ENCODE results near the gene ARHGEF40. TPM values are rescaled to one million over a fixed set of nuclear protein-coding genes. Genes with fewer than 3 reads are reported as not detected.
"Not testable (repeated sequence)": the region's sequence is repeated elsewhere in the genome, so short reads cannot be mapped to it uniquely, and the experiment has no call there.

The ARHGEF40 gene
- polyA plus RNA-seq, 6 donors from 2014 or later, result 0.07 to 0.99 (median 0.27) TPM; not detected in 1

DNA sequence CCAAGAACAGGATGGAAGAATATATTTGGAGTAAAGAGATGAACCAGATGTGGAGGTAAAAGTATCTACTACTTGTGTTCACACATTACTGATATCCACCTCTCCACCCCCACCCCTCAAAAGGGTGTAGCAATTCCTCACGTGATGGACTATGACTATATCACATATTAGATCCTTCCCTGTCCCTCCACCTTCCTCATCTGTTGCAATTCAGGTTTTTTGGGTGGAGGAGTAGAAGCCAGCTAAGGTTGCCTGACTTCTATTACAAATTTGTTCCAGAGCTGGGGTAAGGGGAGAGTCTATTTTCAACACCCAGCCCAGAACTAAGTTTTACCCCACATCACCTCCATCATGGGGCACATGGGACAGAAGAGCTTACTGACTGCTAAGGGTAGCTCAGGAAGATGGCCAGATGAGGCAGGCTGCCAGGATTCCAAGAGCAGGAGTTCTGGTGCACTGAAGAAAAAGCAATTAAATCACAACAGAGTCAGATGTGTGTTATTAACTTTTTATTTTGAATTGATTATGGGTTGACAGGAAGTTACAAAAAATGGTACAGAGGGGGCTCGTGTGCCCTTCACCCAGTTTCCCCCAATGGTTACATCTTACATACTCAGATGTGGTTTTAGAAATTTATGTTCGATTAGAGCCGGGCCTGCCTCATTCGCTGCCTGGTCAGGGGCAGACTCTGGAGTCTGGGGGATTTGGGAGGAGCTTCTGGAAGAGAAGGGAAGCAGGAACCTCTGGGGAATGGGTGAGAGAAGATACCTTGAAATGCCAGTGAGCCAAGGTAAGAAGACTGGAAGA, 37.6 kb upstream of the ARHGEF40 start:
- Mint-ChIP-seq H3K4me3 (no peak overlapping the region), H3K9me3 (no peaks in the 10 kb centered on the region), H3K27ac (no peak overlapping the region), H3K36me3 (no peaks in the 10 kb centered on the region), H3K27me3 (peaks cover 0 to 32% (median 29%) of the 10 kb centered on the region in 3 donors), H3K4me1 (no peaks in the 10 kb centered on the region)
- DNase-seq (no peak), ATAC-seq (ENCODE audit: low read depth in 2 of 2) (no peak)

GRCh38 chr14:21033133-21033698, 36.9 kb upstream of the ARHGEF40 start:
- ATAC-seq (ENCODE audit: low read depth in 2 of 2), result no peak
- H3K4me3 Mint-ChIP-seq, result no peak overlapping the region
- peaks cover 0 to 32% (median 29%) of the 10 kb centered on the region in 3 donors for H3K27me3 Mint-ChIP-seq
- H3K36me3 Mint-ChIP-seq, result no peaks in the 10 kb centered on the region
- H3K9me3 Mint-ChIP-seq, result no peaks in the 10 kb centered on the region
- no peak for DNase-seq
- H3K27ac Mint-ChIP-seq, result no peak overlapping the region
- H3K4me1 Mint-ChIP-seq, result no peaks in the 10 kb centered on the region

GRCh38 chr14:21034707-21035106, 35.4 kb upstream of the ARHGEF40 start, which contains the start of gene RNASE13:
RNASE13 (minus strand) TSS chr14:21034807; CDS start chr14:21034288, 519 bp downstream.
- H3K36me3 Mint-ChIP-seq, result no peaks in the 10 kb centered on the region

GRCh38 chr14:21036751-21037150, 33.4 kb upstream of the ARHGEF40 start:
- H3K9me3 Mint-ChIP-seq, result no peaks in the 10 kb centered on the region
- ATAC-seq (ENCODE audit: low read depth in 2 of 2) (no peak), DNase-seq (no peak)
- no peaks in the 10 kb centered on the region for H3K36me3 Mint-ChIP-seq
- H3K4me3 Mint-ChIP-seq, result no peak overlapping the region
- H3K27me3 Mint-ChIP-seq, result peaks cover 4 to 25% (median 24%) of the 10 kb centered on the region in 3 donors
- H3K4me1 Mint-ChIP-seq, result no peaks in the 10 kb centered on the region
- H3K27ac Mint-ChIP-seq, result peak overlapping the region in 1 of 6 donors; percentile 54

More at GRCh38 chr14:21034707-21035106, 35.4 kb upstream of the ARHGEF40 start, which contains the start of gene RNASE13:
- ATAC-seq (ENCODE audit: low read depth in 2 of 2) (no peak), DNase-seq (no peak)
- H3K9me3 Mint-ChIP-seq, result no peaks in the 10 kb centered on the region
- H3K27me3 Mint-ChIP-seq, result peaks cover 0 to 32% (median 29%) of the 10 kb centered on the region in 3 donors
- peak within 1 kb of the TSS in 2 of 6 donors; percentile 40 for H3K27ac Mint-ChIP-seq
- H3K4me1 Mint-ChIP-seq, result no peaks in the 10 kb centered on the region
- H3K4me3 Mint-ChIP-seq, result peak within 1 kb of the TSS in 1 of 8 donors; percentile 42

- H3K4me3 Mint-ChIP-seq, result no peak overlapping the region
- H3K9me3 Mint-ChIP-seq, result no peaks in the 10 kb centered on the region
- peaks cover 4 to 29% (median 25%) of the 10 kb centered on the region in 3 donors for H3K27me3 Mint-ChIP-seq
- H3K4me1 Mint-ChIP-seq, result no peaks in the 10 kb centered on the region
- DNase-seq, result no peak
- peak overlapping the region in 1 of 6 donors; percentile 54 for H3K27ac Mint-ChIP-seq
- no peaks in the 10 kb centered on the region for H3K36me3 Mint-ChIP-seq
- ATAC-seq (ENCODE audit: low read depth in 2 of 2), result no peak
Measured at GRCh38 chr14:21037156-21037555, 32.9 kb upstream of the ARHGEF40 start.

DNA sequence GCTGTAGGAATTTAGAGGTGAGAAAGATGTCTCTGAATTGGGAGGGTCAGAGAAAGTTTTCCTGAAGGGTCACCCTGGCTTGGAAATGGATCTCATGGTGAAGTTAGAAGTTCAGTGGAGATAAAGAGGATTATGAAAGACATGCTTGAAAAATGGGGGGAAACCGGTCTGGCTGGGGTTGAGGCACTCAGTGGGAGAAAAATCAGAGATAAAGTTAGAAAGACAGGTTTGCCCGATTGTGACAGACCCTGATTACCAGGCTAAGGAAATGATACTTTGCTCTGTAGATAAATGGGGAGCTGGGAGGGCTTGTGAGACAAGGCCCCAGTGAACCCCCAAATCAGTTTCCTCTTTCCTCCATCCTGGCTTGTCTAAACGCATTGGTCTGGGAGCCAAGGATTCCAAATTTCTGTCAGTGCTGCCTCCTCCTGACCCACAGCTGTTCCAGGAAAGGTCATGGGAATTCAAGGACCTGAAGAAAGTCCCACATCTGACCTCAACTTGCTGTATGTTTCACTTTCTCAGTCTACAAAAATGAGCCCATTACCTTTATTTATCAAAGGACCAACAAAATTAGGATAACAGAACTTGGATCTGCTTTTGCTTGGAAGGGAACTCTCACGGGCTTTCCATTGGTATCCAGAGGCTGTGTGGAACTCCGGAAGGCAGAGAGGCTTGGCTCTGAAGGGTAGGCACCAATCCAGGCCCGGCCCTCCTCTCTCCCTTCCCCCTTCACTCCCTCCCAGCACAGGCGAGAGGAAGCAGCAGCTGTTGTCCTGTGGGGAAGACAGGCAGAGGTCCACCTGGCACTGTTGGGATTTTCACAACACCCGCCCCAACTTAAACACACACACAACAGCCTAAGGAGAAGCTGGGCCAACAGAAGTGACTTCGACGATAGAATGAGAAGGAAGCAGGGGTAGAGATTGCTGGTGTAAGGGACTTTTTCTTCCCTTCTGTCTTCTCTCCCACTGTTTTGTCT, 31.4 kb upstream of the ARHGEF40 start:
- Mint-ChIP-seq H3K36me3 (no peaks in the 10 kb centered on the region), H3K9me3 (no peaks in the 10 kb centered on the region), H3K4me1 (no peaks in the 10 kb centered on the region), H3K27me3 (peaks cover 15 to 29% (median 25%) of the 10 kb centered on the region in 3 donors), H3K4me3 (no peak overlapping the region), H3K27ac (no peak overlapping the region)
- DNase-seq (no peak), ATAC-seq (ENCODE audit: low read depth in 2 of 2) (no peak)

DNA sequence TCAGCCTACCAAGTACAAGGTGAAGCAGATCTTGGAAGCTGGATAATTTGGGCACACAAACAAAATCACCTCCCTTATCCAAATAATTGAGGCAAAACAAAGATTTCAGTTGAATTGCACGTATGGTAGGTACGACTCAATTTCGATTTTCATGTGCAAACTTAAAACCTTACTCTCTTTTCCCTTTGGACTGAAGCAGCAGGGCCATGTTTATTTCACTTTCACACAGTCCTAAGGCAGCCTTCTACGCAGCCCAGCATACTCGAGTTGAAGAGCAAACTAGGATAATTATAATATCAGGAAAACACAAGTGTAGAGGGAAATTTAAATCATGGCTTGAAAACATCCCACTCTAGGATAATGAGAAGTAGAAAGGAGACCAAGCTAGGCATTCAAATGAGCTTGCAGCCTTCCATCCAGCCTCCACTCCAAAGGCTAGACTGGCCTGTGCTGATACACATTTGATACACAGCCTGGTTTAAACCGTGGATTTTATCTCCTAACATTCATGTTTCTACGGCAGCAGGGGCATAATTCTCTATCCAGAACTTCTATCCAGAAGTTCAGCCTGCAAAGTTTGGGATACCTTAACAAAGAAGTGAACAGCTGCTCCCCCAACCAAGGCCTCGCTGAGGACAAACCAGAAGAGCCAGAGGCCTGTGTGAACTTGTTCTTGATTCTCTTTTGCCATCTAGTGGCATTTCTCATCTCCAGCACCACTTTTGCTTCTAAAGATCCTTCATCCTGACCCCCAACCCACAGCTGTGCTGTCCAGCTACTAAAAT, 30.3 kb upstream of the ARHGEF40 start:
- Mint-ChIP-seq H3K36me3 (no peaks in the 10 kb centered on the region), H3K4me3 (peak overlapping the region in 1 of 8 donors; percentile 42), H3K4me1 (no peaks in the 10 kb centered on the region), H3K27me3 (peaks cover 18 to 39% (median 32%) of the 10 kb centered on the region in 3 donors), H3K27ac (peak overlapping the region in 2 of 6 donors; percentile 16 to 50), H3K9me3 (no peaks in the 10 kb centered on the region)
- peak; percentile 31 for DNase-seq
- peak; percentile 61 to 73 for ATAC-seq (ENCODE audit: low read depth in 2 of 2)

DNA sequence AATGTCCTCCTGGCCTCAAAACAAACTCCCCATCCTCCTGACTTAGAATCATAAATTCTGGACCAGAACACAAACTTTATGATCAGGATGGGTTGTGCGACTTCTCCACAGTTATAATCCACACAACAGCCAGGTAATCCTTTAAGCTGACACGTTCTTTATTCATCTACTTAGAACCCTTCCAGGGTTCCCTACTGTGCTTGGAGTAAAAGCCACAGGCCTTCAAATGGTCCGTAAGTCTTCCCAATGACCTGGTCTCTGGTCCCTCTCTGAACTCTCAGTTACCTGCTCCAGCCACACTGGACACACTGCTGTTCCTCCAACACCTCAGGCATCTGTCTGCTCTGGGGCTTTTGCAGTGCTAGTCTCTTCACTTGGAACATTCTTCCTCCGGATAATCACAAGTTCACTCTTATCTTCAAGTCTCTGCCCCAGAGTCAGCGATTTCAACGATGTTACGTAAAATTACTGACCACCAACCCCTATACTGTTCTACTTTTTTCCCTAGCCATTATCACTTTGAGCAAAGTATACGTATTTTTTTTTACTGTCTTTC, 29.7 kb upstream of the ARHGEF40 start:
- Mint-ChIP-seq H3K36me3 (no peaks in the 10 kb centered on the region), H3K27me3 (peaks cover 24 to 45% (median 38%) of the 10 kb centered on the region in 3 donors), H3K9me3 (no peaks in the 10 kb centered on the region), H3K4me1 (no peaks in the 10 kb centered on the region), H3K27ac (no peak overlapping the region), H3K4me3 (peak overlapping the region in 1 of 8 donors; percentile 42)
- ATAC-seq (ENCODE audit: low read depth in 2 of 2), result no peak
- DNase-seq, result no peak

GRCh38 chr14:21040941-21041340, 29.2 kb upstream of the ARHGEF40 start:
- not testable (repeated sequence) for H3K4me3 Mint-ChIP-seq; H3K27ac Mint-ChIP-seq; H3K4me1 Mint-ChIP-seq; DNase-seq; H3K36me3 Mint-ChIP-seq; H3K9me3 Mint-ChIP-seq; ATAC-seq (ENCODE audit: low read depth in 2 of 2)
- peaks cover 26 to 45% (median 40%) of the 10 kb centered on the region in 3 donors for H3K27me3 Mint-ChIP-seq

DNA sequence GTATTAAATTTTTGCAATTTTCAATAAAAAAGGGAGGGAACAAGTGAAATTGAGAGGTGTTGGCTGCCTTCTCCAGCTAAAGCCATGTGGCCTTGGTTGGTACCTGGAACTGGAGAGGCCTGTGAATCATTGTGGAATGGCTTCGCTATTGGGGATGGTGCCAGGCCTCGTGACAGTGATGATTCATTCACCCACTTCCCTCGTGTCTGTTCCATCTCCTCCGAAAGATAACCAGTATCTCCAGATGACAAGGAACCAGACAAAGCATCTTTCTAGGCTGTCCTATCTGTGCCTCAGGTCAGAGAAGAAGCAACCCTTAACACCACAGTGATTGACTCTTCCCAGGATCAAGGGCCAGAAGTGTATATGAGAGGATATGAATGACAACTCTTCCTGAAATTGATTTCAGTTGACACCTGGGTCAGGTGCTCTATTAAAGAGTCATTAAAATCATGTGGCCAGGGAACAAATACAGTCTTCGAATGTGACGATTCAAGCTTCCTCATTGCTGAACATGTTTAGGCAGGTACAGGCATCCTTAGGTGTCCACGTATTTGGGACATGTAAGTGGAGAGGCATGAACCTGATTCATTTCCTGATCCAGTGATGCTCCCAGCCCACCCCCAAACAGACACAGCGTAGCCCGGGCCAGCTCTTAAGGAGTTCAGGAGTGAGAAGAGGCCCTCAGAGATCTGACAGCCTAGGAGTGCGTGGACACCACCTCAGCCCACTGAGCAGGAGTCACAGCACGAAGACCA, 28.2 kb upstream of the ARHGEF40 start, which contains the start of gene RNASE7:
TSS of gene RNASE7 (plus strand) at position 687 of the 758 bp plus-strand sequence. CDS start 631 bp downstream, outside the sequence.
- no peak within 1 kb of the TSS for H3K4me3 Mint-ChIP-seq
- no peaks in the 10 kb centered on the region for H3K4me1 Mint-ChIP-seq
- H3K9me3 Mint-ChIP-seq, result no peaks in the 10 kb centered on the region
- H3K27me3 Mint-ChIP-seq, result peaks cover 26 to 42% (median 37%) of the 10 kb centered on the region in 3 donors
- ATAC-seq (ENCODE audit: low read depth in 2 of 2) (no peak), DNase-seq (no peak)
- H3K27ac Mint-ChIP-seq, result no peak within 1 kb of the TSS
- no peaks in the 10 kb centered on the region for H3K36me3 Mint-ChIP-seq

- Mint-ChIP-seq H3K4me1 (no peaks in the 10 kb centered on the region), H3K4me3 (no peak overlapping the region), H3K27me3 (peaks cover 26 to 45% (median 39%) of the 10 kb centered on the region in 3 donors), H3K36me3 (no peaks in the 10 kb centered on the region), H3K27ac (no peak overlapping the region), H3K9me3 (no peaks in the 10 kb centered on the region)
- no peak for ATAC-seq (ENCODE audit: low read depth in 2 of 2)
- DNase-seq, result no peak
Measured at GRCh38 chr14:21042918-21043317, 27.2 kb upstream of the ARHGEF40 start.
